ENCODE data around the gene EVI5.
"Not testable (repeated sequence)": the region's sequence is repeated elsewhere in the genome, so short reads cannot be mapped to it uniquely, and the experiment has no call there.

The EVI5 gene

DNA sequence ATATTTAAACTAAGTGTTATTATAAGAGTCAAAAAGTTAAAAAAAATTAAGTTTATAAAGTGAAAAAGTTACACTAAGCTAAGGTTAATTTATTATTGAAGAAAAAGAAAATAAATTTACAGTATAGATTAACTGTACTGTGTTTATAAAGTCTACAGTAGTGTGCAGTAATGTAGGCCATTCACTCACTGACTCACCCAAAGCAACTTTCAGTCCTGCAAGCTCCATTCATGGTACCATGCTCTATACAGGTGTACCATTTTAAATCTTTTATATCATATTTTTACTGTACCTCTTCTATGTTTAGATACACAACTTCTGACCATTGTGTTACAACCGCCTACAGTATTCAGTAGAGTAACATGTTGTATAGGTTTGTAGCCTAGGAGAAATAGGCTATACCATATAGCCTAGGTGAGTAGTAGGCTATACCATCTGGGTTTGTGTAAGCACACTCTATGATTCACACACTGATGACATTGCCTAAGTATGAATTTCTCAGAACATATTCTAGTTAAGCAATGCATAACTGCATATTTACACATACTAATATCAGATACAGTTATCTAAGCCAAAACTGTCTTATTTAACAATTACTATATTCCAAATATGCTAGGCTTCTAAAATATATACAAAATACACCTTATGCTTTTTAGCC lies 217.6 kb downstream of the EVI5 start:
- no peak for DNase-seq

- DNase-seq = no peak
These were observed 221.3 kb downstream of the EVI5 start for GRCh38 chr1:92563457-92564216.

GRCh38 chr1:92556350-92556749 lies 228.6 kb downstream of the EVI5 start:
- DNase-seq = no peak

- no peak for DNase-seq
These were observed 230.7 kb downstream of the EVI5 start for GRCh38 chr1:92554216-92554615.

GRCh38 chr1:92551916-92552315 lies 233.0 kb downstream of the EVI5 start:
- DNase-seq = no peak

- DNase-seq = no peak
These were observed 240.1 kb downstream of the EVI5 start for GRCh38 chr1:92544756-92545165.

DNA sequence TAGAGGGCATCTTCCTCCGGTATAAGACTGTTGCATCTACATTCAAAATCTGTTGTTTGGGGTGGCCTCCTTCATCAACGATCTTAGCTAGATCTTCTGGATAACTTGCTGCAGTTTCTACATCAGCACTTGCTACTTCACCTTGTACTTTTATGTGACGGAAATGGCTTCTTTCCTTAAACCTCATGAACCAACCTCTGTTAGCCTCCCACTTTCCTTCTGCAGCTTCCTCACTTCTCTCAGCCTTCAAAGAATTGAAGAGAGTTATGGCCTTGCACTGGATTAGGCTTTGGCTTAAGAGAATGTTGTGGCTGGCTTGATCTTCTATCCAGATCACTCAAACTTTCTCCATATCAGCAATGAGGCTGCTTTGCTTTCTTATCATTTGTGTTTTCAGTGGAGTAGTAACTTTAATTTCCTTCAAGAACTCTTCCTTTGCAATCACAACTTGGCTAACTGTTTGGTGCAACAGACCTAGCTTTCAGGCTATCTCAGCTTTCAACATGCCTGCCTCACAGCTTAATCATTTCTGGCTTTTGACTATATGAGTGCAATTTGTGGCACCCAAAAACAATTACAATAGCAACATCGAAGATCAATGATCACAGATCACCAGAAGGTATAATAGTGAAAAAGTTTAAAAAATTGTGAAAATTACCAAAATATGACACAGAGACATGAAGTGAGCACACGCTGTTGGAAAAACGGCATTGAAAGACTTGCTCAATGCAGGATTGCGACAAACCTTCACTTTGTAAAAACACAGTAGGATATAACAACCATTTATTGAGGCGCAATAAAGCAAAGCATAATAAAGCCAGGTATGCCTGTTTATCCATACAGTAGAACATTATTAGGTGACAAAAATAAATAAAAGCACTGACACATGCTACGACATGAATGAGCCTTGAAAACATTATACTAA lies 241.5 kb downstream of the EVI5 start:
- DNase-seq = no peak

DNA sequence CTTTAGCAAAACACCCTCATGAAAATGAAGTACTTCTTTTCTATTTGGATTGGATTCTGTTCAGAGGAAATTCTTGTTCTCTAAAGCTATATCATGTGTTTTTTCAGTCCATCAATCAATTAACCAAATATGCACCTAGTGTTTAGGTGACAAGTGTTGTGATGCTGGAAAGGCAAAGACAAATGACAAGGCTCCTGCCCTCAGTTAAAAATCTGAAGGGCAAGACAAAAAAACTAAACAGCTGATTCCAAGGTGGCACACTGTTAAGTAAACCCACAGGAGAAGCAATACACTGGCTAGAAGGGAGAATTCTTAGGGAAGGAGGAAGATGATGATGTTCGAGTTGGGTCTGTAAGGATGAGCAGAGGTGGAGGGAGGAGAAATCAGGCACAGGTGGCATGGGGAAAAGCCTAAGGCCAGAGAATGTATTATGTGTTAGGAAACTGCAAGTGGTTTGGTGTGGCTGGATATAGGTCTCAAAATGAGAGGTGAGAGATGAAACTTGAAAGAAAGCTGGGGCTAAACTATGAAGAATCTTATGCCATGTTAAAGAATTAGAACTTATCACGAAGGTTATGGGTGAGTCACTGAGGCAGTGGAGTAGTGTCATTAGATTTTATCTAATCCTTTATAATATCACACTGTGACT lies 246.4 kb downstream of the EVI5 start:
- no peak for DNase-seq

DNA sequence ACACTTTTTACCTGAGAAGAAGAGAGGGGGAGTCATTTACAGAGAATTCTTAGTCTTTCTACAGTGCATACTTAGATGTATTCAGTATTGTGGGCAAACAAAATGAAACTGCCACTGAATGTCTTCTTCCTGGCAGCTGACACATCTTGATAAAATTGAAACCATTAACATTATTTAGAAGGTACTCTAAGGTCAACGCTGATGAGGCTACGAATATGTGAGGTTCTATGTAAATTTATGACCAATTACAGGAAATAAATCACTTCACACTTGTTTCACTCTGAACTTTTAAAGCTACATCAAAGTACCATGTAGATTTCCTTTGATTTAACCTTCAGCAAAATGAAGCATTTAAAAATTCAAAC lies 246.9 kb downstream of the EVI5 start:
- no peak for DNase-seq

DNA sequence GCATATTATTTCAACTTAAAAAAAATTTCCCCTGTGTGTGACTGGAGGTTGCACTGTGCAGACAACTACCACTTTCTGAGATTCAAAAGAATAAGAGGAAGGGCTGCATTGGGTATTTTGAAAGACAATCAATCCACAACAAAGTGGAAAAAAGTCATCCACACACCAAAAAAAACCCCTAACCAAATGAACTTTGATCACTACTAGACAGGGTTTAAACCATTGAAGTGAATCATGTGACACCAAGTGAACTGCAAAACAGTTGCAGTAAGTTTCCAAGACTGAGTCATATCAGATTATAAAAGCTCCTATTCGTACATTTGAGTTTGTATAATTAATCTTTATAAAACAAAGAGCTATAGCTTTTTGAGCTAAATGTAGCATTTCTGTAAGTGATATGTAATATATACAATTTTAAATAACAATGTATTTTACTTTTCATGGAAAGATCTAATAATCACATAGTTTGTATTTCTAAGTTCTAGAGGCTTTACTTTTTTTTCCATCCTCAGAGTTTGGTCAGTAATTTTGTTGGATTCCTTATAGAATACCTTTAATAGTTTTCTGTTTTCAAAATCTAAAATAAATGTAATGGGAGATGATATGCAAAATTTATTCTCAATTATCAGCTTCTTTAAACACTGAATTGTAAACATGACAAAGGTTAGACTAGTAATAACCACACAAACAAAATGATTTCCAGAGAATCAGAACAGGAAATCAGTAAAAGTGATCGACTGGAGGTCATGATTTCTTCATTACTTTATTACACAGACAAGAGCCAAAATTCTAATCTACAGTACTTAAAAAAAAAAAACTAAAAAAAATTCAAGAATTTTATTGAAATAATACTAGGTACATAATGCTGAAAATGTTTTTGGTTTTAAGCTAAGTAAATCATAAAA lies 247.7 kb downstream of the EVI5 start:
- DNase-seq = no peak

DNA sequence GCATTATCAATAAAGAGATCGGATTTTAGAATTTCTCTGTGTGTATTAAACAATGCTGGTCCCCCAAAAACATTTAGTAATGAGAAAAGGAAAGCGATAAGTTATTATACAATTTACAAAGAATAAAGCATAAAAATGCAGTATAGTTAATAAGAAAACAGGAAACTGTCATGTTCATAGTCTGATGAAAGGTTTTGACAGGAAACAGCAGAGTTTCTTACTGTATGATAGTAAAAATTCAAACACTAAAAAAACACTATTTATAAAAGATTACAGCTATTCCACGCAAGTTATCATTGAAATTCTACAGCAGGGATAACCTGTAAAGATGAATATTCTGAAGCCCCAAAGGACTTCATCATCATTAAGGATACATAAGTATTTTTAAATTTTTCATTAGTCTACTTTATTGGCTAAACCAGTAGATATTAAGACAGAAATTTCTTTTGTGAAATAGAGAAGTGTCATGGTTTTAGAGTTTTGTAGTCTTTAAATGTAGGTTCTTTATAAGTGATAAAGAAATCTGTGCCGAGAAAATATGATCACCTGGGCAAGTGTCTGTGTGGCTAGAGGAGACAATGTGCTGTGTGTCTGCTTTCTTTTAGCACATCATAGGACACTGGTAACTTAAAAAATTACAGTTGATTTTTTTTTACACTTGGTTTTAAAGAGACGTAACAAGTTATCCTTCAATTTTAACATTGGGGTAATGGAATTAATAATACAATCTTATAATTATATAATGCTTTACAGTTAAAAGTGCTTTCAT lies 248.5 kb downstream of the EVI5 start:
- no peak for DNase-seq

DNA sequence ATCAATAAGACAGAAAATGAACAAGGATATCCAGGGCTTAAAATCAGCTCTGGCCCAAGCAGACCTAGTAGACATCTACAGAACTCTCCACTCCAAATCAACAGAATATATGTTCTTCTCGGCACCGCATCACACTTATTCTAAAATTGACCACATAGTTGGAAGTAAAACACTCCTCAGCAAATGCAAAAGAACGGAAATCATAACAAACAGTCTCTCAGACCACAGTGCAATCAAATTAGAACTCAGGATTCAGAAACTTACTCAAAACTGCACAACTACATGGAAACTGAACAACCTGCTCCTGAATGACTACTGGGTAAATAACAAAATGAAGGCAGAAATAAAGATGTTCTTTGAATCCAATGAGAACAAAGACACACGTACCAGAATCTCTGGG lies 252.5 kb downstream of the EVI5 start:
- DNase-seq = not testable (repeated sequence)

- not testable (repeated sequence) for DNase-seq
These were observed 253.0 kb downstream of the EVI5 start for GRCh38 chr1:92531939-92532338.

GRCh38 chr1:92527670-92528069 lies 257.2 kb downstream of the EVI5 start:
- DNase-seq = no peak

GRCh38 chr1:92524944-92525590 lies 259.8 kb downstream of the EVI5 start:
- DNase-seq = not testable (repeated sequence)

GRCh38 chr1:92519043-92519442 lies 265.9 kb downstream of the EVI5 start:
- DNase-seq = no peak

DNA sequence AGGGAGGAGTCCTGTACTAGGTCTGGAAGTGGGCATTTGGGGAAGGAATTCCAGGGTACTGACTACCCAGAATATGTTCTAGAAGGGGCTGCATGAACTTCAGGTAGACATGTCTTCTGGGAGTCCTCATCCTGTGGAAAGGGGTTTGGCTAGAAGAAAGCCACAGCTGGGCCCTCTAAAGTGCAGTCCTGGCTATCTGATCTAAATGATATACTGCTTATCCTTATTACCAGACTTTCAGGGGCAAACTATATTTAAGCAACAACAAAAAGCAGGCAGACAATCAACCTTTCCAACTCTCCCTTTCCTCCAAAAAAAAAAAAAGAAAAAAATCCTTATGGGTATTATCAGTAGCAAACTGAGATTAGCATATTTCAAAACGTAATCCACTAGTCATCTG lies 268.3 kb downstream of the EVI5 start:
- no peak for DNase-seq

GRCh38 chr1:92515796-92516201 lies 269.1 kb downstream of the EVI5 start:
- DNase-seq = no peak

GRCh38 chr1:92511541-92511940 lies 273.4 kb downstream of the EVI5 start:
- DNase-seq = no peak

GRCh38 chr1:92509619-92510018 lies 275.3 kb downstream of the EVI5 start:
- DNase-seq = no peak

All from right forelimb (tissue), 1 donor.